HG03571 (cell line): Measurements from ENCODE around the gene NRG2.

ENCODE experiments used
- ATAC-seq: cut with Tn5 transposase; IDR thresholded peaks from one replicate; pipeline ENCODE4 v1.9.1; 2021; ENCODE audit not compliant: unreplicated experiment

The NRG2 gene

DNA sequence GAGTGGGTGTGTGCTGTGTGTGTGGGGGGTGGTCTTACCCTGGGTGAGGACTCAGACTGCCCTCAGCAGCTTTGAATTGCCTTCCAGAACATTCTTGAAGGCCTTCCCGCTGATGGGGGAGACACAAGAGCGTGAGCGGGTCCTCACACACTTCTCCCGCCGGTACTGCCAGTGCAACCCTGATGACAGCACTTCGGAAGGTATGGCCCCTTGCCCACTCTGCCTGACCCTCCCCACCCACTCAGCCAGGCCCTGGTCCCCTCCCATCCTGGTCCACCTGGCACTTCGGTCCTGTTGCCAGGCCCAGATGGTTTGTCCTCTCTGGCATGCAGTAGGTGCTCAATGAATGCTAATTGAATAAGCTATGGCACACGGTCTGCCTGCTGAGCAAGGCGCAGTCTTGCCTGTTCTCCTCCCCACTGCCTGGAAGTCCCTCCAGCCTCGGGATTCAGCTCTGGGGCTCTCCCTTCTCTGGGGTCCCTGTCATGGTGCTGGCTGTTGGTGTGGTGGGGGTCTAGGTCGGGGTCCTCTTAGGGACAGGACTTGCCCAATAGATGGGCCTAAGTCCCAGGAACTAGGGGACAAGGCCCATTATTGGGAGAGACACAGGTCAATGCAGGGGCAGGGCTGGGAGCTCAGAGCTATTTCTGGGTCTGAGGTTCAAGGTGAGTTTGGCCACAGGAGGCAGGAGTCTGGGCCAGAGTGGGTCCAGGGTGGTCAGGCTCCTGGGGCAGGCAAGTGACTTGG lies 221.1 kb downstream of the NRG2 start:
- no peak for ATAC-seq

DNA sequence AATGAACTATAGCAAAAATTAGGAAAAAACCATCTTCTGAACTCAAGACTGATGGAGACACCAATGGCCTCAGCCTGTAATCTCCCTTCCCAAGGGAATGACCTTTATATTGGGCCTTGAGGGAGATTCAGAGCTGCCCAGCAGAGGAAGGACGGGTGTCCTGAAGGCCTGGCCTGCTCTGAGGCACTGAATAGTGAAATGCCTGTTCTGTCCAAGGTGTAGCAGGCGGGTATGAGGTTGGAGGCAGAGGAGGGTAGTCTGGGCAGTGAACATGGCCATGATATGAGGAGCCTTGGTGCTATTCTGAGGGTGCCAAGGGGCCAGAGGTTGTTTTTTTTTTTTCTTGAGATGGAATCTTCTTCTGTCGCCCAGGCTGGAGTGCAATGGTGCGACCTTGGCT lies 222.5 kb downstream of the NRG2 start:
- ATAC-seq: no peak

DNA sequence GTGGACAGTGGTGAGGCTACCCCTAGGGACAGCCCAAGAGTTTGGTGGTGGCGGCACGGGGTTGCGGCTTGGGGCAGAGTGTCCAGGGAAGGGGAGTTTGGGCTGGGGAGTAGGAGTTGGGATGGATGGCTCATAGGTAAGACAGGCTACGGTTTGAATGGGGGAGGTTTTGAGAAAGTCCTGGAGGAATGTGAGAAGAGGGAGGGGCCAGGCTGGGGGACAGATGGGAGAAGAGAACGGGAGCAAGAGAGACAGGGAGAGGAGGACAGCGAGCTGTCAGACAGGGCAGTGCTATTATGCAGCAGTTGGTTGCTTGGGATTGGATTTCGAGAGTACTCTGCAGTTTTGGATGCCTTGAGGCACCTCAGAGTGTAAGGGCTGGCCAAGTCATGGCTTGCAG lies 223.0 kb downstream of the NRG2 start:
- no peak for ATAC-seq

DNA sequence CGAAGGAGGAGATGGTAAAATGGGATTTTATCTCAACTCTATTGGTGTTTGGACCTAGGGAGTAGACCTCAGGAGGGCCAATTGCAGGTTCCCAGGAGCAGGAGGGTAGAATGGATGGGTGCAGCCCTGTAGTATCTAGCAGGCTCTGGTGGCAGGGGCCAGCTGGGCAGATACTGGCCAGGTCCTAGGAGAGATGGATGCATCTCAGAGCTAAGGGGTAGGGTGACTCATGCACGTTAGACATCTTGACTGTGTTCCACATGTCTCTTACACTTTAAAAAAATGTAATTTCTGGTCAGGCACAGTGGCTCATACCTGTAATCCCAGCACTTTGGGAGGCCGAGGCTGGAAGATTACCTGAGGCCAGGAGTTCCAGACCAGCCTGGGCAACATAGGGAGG lies 225.1 kb downstream of the NRG2 start:
- no peak for ATAC-seq

DNA sequence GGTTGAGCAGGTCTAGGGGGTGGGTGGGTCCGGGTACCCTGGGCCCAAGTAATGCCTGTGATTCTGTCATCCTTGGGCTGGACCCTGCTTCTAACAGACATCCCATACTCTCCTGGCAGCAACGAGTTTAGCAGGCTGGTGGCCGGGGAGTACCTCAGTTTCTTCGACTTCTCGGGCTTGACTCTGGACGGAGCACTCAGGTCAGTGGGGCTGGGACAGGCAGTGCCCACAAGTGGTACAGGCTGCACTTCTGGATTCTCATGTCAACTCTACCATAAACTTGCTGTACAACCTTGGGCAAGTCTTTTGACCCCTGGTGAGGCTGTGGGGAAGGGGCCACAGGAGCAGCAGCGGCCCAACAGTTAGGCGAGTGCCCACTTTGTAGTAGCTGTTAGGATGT lies 225.7 kb downstream of the NRG2 start:
- no peak for ATAC-seq

DNA sequence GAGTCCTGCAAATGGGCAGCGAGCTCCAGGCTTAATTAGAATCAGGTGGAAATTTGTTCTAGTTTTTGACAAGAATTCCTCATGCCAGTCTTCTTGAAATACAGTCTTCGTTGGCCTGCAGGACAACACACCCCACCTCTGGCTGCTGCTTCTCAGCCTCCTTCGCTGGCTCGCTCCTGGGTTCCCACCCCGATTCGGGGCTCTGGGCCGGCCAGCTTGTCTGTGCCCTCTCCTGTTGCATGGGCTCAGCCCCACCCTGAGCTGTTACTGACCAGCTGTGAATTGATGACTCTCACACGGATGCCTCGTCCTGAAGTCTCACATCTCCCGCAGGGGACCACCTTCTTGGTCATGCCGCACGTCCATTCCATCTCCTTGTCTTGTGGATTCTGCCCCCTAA lies 226.5 kb downstream of the NRG2 start:
- ATAC-seq: no peak

DNA sequence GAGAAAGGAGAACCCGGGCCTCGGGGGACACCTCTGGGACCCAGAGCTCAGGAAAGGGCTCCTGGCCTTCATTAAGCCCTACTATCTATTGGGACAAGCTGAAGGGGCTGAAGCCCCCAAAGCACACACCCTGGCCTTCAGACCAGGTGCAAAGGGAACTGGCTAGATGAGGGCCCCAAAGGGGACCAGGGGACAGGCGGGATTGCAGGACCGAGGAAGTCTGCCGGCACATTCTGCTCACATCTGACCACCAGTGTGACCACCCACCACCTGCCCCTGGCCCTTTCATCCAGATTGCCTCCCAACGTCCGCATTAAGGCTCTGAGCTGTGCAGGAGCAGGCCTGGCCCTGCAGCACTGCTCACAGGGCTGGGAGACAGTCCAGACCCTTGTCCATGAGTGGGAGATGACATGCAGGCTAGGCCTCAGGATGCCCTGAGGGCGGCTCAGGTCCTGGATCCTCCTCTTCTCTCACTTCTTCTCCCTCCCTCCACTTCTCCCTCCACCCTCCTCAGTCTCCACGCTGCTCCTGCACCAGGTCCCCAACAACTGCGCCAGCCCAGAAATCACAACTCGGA lies 228.3 kb downstream of the NRG2 start:
- ATAC-seq: no peak

DNA sequence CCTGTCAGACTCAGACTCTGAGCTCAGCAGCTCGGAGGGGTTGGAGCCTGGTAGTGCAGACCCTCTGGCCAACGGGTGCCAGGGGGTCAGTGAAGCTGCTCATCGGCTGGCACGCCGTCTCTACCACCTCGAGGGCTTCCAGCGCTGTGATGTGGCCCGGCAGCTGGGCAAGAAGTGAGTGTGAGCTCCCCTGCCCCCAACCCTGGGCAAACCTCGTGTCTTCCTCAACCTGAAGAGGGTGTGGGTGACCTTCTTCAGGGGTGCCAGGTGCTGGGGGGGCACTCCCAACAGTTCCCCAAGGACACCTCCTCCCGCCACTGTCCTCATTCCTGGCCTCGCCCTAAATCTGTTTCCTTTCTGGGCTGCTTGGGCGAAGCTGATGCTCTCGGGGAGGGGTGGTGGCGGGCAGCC lies 228.9 kb downstream of the NRG2 start:
- no peak for ATAC-seq

GRCh38 chr5:139812836-139813805 lies 230.0 kb downstream of the NRG2 start:
- ATAC-seq: no peak

GRCh38 chr5:139812323-139812722 lies 230.8 kb downstream of the NRG2 start:
- no peak for ATAC-seq

GRCh38 chr5:139811274-139811607 lies 231.9 kb downstream of the NRG2 start:
- no peak for ATAC-seq

DNA sequence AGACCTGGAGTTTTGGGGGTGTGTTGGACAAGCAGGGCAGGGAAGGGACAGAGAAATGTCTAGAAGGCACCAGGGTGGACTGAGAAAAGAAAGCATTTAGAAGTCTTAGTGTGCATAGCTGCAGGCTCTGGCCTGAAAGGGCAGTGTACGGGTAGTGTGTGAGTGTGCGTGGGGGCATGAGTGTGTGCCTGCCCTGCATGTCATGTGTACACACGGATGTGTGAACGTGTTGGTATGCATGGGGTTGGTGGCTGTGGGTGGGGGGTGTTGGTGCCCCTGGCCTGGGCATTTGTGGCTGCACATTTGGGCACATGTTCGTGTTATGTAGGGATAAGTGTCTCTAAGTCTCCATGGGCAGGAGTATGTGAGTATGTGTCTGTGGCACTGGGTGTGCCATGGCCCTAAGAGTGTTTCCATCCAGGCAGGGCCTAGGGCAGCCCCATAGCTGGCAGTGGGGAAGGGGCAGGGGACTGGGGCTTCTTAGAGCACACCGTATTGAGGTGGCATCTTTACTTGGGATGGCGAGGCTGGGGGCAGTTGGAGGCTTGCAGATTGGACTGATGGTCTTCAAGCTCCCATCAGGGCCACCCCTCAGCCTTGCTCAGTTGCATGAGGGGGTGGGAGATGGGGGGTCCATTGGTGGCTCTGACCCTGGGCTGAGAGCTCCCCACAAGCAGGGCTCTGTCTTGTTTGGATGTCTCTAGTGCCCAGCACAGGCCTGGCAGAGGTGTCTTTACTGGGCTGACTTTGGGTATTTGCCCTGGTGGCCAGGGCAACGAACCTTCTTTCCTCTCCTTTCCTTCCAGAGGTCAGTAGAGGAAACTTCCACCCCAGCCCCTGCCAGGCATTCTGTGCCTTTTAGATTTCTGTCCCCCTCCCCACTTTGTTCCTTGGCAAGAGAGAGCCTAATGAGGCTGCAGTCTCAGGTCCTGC lies 232.5 kb downstream of the NRG2 start:
- no peak for ATAC-seq

DNA sequence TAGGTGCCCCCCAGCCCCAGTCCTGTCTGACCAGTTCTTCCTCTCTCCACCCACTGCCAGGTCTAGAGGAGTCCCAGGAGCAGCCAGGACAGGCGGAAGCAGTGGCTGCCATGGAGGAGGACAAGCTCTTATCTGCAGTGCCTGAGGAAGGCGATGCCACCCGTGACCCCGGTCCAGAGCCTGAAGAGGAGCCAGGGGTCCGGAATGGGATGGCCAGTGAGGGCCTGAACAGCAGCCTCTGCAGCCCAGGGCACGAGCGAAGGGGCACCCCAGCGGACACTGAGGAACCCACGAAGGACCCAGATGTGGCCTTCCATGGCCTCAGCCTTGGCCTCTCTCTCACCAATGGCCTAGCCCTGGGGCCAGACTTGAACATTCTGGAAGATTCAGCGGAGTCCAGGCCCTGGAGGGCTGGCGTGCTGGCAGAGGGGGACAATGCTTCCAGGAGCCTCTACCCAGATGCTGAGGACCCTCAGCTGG lies 233.7 kb downstream of the NRG2 start:
- no peak for ATAC-seq

DNA sequence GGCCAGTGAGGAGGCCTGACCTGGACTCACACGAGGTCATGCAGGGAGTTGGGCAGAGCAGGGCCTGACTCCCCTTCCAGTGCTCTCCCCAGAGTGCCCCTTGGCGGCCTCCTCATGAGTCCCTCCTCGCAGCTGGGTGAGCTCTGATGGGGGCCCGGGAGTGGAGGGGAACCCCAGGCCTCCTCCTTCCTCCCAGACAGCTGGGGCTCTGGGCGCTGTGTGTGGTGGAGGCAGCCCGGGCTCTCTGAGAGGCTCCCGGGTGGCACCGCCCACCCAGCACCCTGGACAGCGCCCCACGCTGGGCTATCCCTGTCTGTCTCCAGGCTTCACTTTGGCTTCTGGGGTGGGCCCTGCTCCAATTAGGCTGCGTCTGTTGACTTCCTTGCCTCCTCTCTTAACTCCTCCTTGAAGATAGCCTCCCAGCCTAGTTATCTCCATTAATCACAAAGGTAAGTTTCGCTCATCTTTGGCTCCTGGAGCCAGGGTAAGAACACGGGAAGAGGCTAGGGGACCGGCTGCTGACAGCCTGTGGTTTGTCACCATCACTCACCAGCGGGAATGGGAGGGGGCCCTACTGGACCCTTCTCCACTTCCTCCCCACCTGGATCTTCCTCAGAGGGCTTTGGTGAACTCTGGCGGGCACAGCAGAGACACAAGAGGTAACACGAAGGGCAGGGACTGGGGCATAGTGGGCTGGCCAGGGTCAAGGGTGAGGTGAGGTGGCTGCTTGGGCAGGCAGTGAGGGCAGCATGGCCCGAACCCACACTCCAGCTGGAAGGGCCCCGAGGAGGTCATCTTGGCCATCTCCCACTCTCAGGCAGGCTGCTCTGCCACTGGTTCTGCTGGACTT lies 234.4 kb downstream of the NRG2 start:
- no peak for ATAC-seq

GRCh38 chr5:139807647-139808030 lies 235.5 kb downstream of the NRG2 start:
- no peak for ATAC-seq

- ATAC-seq: no peak
Observed at GRCh38 chr5:139806726-139807646, 236.1 kb downstream of the NRG2 start.

GRCh38 chr5:139806111-139806510 lies 237.0 kb downstream of the NRG2 start:
- no peak for ATAC-seq

DNA sequence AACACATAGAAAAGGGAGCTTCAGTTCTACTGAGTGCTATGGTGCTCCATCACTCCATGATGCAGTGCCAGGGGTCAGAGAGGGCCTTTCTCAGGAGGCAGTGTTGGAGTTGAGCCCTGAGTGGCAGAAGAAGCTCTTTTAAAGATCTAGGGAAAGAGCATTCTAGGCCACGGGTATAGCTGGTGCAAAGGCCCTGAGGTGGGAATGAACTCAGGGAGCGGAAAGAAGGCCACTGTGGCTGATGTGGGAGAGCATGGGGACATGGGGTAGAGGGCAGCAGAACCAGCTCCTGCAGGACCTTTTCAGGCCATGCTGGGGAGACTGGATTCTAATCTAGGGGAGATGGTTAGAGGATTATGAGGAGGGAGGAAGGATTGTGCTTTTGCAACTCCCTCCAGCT lies 237.6 kb downstream of the NRG2 start:
- no peak for ATAC-seq
